ENCODE data around the gene TECPR1. TPM values are rescaled to one million over a fixed set of nuclear protein-coding genes. Genes with fewer than 3 reads are reported as not detected.

TECPR1 gene, protein sequence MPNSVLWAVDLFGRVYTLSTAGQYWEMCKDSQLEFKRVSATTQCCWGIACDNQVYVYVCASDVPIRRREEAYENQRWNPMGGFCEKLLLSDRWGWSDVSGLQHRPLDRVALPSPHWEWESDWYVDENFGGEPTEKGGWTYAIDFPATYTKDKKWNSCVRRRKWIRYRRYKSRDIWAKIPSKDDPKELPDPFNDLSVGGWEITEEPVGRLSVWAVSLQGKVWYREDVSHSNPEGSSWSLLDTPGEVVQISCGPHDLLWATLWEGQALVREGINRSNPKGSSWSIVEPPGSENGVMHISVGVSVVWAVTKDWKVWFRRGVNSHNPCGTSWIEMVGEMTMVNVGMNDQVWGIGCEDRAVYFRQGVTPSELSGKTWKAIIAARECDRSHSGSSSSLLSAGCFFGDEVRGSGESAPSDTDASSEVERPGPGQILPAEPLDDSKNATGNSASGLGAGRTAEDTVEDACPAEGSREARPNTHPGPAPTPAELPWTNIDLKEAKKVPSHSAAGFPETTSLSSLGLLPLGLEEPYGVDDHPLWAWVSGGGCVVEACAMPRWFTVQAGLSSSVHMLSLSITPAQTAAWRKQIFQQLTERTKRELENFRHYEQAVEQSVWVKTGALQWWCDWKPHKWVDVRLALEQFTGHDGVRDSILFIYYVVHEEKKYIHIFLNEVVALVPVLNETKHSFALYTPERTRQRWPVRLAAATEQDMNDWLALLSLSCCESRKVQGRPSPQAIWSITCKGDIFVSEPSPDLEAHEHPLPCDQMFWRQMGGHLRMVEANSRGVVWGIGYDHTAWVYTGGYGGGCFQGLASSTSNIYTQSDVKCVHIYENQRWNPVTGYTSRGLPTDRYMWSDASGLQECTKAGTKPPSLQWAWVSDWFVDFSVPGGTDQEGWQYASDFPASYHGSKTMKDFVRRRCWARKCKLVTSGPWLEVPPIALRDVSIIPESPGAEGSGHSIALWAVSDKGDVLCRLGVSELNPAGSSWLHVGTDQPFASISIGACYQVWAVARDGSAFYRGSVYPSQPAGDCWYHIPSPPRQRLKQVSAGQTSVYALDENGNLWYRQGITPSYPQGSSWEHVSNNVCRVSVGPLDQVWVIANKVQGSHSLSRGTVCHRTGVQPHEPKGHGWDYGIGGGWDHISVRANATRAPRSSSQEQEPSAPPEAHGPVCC
- total RNA-seq = 20.9 TPM
- long read RNA-seq, full-length matches to known transcripts = 4 of 21 reads
- long read RNA-seq, partial matches to known transcripts = 9 of 21 reads
- long read RNA-seq, other reads (novel, unspliced or antisense) = 8 of 21 reads

DNA sequence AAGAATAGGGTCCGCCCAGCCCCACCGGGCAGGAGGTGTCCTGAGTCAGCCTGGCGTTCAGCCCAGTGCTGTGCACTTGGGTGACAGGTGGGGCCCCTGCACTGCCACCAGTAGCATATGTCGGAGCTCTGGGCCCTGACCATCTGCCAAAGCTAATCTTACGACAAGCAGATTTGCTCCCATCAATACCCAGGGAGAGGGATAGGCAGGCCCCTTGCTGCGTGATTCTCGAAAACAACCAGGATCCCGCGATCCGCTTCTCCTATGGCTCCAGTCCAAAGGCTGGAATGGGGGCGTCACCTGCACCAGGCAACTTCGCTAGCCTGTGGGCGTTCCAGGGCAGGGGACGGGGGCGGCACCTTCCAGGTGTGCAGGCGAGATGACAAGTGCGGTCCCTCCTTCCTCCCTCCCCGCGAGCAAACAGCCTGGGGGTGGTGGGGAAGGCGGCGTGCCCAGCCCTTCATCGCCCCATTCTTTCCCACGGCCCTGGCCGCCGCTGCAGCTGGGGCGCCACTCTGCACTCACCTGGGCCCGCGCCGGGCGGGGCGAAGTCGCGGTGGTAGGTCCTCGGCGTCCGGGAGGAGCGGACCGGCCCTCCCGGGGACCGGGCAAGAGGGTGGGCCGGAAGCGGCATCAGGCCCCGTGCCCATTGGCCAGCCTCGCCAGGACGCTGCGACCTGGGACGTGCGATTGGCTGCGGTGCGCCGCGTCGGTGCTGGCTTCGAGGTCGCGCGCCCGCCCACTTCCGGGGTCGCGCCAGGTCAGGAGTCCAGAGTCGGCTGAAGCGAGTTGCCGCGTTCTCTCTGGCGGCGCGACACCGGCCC lies at the start of gene TECPR1:
TSS of gene TECPR1 (minus strand) at position 632 of the 824 bp plus-strand sequence. CDS start 6,086 bp downstream, outside the sequence.
- DNase-seq (ENCODE audit: missing footprints) = peak; percentile 98
- intact Hi-C loops (cut with DNase I) = loop anchor here (2.0 to 10.0 kb wide), 2 partner anchors 29 to 1927 kb away; partner anchors contain the start of genes BRI3 and SLC25A13
- peak; percentile 100 for ATAC-seq

DNA sequence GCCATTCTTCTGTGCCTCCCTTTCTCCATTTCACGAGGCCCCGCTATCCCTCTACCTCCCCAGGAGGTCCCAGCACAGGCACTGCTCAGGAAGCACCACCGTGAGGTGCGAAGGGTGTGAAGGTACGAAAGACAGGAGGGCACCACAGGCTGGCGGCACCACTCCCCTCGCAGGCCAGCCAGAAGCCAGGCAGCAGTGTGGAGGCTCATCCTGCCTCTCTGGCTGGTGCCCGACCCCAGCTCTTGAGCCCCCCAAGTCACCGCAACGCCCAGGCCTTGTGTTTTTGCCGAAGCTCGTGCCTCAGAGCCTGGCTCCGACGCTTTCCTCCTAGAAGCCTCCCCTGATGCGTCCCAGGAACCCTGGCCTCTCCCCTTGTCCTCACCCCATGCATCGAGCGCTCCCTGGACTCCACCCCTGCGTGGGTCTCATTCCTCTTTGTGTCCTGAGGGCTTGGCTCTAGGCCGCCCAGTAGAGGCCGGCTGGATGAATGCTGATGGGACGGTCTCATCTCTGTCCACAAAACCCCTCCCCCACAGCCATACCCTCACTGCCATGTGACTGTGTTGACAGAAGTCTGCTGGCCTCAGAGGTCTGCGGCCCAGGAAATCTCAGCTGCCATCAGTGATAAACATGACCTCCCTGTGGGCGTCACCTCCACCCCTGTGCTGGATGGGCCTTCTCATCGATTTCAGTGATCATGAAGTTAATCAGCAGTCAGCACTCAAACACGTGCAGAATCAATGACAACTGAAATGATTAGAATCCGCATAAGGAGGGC lies 48.8 kb upstream of the TECPR1 start:
- intact Hi-C loops (cut with DNase I) = no loop called here
- DNase-seq (ENCODE audit: missing footprints) (no peak), ATAC-seq (no peak)

- DNase-seq (ENCODE audit: missing footprints) = no peak
- intact Hi-C loops (cut with DNase I) = no loop called here
- ATAC-seq = no peak
Observed at GRCh38 chr7:98297626-98298286, 45.7 kb upstream of the TECPR1 start.

GRCh38 chr7:98296833-98297232 lies 44.8 kb upstream of the TECPR1 start:
- DNase-seq (ENCODE audit: missing footprints) (no peak), ATAC-seq (no peak)
- intact Hi-C loops (cut with DNase I) = no loop called here

GRCh38 chr7:98295467-98296192 lies 43.6 kb upstream of the TECPR1 start:
- intact Hi-C loops (cut with DNase I) = loop anchor here (1.0 kb wide), 1 partner anchor 106 kb away; the partner anchor contains the start of gene BAIAP2L1
- no peak for DNase-seq (ENCODE audit: missing footprints)
- ATAC-seq = peak; percentile 29

GRCh38 chr7:98294798-98295382 lies 42.9 kb upstream of the TECPR1 start:
- no peak for DNase-seq (ENCODE audit: missing footprints)
- ATAC-seq = peak; percentile 54
- intact Hi-C loops (cut with DNase I) = loop anchor here (1.0 kb wide), 1 partner anchor 106 kb away; the partner anchor contains the start of gene BAIAP2L1

- ATAC-seq (no peak), DNase-seq (ENCODE audit: missing footprints) (no peak)
- intact Hi-C loops (cut with DNase I) = no loop called here
Observed at GRCh38 chr7:98294326-98294725, 42.3 kb upstream of the TECPR1 start.

DNA sequence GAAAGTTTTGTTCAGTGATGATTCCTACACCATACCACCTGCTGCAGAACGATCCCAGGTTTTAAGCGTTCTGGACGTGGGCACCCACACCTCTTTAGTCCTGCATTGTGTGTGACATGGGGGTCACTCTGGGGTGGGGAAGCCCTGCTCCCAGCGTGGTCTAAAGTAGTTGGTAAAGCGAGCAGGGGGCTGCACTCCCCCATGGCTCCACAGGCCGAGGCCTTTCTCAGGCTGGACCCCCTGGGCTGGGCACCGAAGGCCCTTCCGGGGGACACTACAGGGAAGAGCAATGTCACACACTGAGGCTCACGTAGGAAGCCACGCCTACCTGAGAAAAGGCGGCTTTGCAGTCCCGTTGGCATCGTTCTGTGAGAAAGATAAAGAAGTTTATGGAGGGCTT lies 41.7 kb upstream of the TECPR1 start:
- no peak for ATAC-seq
- intact Hi-C loops (cut with DNase I) = no loop called here
- no peak for DNase-seq (ENCODE audit: missing footprints)

DNA sequence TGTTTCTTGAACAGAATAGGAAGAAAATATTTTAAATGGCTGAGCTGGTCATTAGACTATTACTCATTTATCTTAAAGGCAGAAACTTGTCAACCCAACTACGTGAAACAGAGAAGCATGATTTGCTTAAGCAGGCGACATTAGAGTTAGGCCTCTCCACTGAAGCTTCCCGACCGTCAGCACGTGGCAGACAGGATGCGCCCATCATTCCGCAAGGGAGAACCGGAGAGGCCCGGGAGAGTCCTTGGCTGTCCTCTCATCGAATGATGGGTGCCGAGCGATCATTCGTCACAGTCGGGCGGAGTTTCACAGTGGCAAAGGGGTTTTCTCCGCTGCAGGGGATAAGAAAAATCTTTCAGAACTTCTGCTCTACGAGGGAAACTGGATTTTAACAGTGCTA lies 41.2 kb upstream of the TECPR1 start:
- ATAC-seq = no peak
- intact Hi-C loops (cut with DNase I) = no loop called here
- no peak for DNase-seq (ENCODE audit: missing footprints)

DNA sequence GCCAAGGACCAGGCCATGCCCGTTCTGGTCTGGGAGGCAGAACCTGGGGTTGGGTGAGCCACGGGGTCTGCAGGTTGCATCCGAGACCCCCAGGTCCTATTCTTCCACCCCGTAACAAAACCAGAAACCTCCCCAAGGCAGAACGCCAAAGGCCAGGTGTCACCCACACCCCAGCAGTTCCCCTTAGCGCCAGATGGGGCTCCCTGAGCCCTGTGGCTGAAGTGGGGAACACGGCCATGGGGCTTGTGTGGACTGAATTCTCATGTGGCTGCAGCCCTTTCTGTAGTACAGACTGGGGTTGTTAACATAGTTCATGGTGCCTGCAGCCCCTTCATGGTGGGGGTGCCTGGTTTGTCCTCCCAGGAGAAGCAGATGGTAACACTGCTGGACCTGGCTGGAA lies 39.7 kb upstream of the TECPR1 start:
- ATAC-seq (no peak), DNase-seq (ENCODE audit: missing footprints) (peak; percentile 45)
- intact Hi-C loops (cut with DNase I) = no loop called here

DNA sequence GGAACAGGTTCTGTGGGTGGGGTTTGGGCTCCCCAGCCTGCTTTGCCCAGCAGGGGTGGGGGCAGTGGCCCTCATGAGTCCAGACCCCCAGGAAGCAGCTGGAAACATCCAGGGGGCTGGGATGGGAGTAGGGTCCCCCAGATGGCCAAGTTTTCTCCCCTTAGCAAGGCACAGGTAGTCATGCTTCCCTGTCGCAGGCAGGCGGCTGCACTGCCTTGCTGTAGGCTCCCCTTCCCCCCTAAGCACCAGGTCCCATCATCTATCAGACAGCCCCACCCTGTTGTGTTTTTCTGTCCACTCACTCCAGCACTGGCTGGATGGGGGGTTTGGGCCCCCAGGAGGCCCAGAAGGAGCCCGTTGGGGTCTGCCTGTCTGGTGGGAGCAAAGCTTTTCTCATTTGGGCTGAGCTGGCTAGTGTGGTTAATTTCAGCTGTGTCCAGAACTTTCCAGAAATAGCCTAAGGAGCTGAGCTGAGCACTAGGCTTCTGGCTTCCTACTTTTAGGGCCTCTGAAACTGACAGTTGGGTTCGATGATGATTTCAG lies 37.4 kb upstream of the TECPR1 start:
- intact Hi-C loops (cut with DNase I) = no loop called here
- ATAC-seq = no peak
- no peak for DNase-seq (ENCODE audit: missing footprints)

GRCh38 chr7:98288064-98288823 lies 36.2 kb upstream of the TECPR1 start:
- intact Hi-C loops (cut with DNase I) = no loop called here
- no peak for ATAC-seq

DNA sequence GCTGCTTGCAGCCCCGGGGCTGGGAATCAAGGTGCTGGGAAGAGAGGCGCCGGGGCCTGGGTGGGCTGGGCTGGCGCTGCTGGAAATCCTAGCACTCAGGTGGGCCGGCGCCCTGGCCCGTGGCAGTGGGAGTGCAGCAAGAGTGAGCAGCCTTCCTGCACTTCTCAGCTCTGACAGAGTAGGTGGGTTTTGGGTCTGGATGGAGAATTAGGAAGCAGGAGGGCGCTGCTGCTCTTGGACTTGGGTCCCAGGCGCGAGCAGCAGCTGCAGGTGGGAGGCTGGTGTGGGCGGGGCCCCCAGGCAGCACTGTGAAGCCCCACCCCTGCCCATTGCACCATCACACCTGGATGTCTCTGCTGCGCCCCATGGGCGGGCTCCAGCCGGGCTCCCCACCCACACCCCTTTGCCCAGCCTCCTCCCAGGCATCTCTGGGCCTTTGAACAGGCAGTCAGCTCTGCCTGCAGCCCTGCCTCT lies 35.5 kb upstream of the TECPR1 start:
- ATAC-seq (no peak), DNase-seq (ENCODE audit: missing footprints) (no peak)
- intact Hi-C loops (cut with DNase I) = no loop called here

More at GRCh38 chr7:98288064-98288823, 36.2 kb upstream of the TECPR1 start:
- peak; percentile 26 for DNase-seq (ENCODE audit: missing footprints)

DNA sequence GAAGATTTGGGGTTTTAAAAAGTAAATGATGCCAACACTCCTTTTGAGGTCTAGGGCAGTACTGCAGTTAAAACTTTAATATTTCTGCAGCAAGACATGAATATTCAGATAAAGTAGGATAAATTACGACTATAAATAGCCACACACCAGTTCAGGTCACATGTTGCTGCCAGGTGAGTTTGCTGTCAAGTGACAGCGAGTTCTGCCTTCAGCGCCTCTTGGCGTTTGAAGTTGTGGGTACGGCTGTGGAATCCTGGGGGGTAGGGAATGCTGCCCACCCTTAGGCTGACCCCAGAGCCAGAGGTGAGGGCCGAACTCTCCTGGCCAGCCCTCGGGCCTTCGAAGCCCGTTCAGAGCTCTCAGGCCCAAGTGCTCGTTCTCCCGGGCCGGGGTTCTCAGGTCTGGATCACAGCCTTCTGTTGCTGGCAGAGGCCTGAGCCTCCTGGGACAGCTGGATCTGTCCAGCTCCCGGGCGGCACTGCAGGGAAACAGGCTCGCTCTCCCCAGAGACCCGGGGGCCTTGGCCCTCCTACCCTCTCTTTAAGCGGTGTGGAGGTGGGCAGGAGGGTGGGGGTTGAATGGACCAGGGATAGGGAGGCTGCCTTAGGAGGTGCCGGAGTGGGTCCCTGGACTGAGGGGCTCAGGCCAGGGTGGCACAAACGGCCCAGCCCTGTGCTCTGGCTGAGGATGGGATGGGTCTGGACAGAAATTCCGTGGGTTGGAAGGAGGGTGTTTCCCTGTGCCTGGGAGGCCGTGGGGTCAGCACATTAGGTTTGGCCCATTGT lies 34.9 kb upstream of the TECPR1 start:
- DNase-seq (ENCODE audit: missing footprints) (peak; percentile 62), ATAC-seq (no peak)
- intact Hi-C loops (cut with DNase I) = no loop called here
